GM18873 (cell line): ENCODE data around the gene APOA1.
A peak's percentile ranks its signal among the peaks of the same experiment; 100 is the strongest.
"Not testable (repeated sequence)": the region's sequence is repeated elsewhere in the genome, so short reads cannot be mapped to it uniquely, and the experiment has no call there.

ENCODE experiments used
- ATAC-seq: cut with Tn5 transposase; IDR thresholded peaks from one replicate; pipeline ENCODE4 v1.9.1; 2021; ENCODE audit warnings: mild to moderate bottlenecking, moderate library complexity, moderate number of reproducible peaks; ENCODE audit not compliant: unreplicated experiment, low FRiP score

The APOA1 gene

DNA sequence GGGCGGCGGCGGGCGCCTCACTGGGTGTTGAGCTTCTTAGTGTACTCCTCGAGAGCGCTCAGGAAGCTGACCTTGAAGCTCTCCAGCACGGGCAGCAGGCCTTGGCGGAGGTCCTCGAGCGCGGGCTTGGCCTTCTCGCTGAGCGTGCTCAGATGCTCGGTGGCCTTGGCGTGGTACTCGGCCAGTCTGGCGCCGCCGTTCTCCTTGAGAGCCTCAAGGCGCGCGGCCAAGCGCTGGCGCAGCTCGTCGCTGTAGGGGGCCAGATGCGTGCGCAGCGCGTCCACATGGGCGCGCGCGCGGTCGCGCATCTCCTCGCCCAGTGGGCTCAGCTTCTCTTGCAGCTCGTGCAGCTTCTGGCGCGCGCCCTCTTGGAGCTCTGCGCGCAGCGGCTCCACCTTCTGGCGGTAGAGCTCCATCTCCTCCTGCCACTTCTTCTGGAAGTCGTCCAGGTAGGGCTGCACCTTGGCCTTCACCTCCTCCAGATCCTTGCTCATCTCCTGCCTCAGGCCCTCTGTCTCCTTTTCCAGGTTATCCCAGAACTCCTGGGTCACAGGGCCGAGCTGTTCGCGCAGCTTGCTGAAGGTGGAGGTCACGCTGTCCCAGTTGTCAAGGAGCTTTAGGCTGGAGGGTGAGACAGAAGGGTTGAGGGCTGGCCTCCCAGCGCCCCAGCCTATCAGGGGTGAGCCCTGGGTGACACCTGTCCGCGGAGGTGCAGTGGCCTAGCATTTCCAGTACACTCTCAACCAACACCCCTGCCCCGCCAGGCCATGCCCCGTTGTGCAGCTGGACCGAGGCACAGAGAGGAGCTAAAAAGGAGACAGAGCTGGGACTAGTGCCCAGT lies 1.4 kb downstream of the APOA1 start:
- ATAC-seq, result peak; percentile 63

DNA sequence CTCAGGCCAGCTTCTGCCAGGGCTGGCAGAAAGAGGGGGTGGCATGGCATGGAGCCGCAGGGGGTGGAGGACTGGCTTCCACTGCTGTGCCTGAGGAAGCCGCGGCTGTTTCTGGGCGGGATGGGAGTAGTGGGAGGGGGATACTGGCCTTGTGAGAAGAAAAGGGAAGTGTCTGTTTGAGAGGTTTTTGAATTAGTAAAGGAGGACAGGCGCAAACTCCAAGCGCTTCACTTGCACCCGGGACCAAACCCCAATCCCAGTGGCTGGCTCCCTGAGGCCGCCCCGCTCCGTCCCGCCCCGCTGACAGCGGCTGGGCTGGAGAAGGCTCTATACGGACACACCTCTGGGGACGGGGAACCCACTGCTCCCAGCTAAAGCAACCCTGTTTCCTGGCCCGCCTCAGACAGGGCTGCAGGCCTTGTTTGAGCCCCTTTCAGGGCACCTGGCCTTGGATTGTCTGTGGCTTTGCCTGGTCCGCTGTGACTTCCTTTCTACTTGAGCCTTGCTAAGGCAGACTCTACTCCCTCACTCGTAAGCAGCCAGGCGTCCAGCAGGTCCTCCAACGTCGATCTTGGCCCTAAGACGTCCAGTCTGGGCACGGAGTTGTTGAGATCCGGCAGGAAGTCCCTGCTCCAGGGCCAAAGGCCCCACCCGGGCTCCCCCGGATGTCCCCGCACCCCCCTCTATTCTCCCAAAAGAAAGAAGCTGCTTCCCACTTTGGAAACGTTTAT lies 2.2 kb downstream of the APOA1 start:
- no peak for ATAC-seq

DNA sequence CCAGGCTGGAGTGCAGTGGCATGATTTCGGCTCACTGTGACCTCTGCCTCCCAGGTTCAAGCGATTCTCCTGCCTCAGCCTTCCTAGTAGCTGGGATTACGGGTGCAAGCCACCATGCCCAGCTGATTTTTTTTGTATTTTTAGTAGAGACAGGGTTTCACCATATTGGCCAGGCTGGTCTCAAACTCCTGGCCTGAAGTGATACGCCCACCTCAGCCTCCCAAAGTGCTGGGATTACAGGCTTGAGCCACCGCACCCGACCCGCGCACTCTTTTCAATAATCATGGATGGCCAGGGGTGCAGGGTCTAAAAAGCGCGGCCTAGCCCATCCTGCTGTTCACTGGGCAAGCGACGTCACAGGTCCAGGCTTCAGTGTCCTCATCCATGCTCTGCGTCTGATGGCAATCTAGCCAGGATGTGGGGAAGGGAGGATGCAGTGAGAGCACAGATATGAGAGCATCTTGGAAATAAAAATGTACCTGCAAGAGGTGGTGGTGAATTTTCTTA lies 2.8 kb downstream of the APOA1 start:
- not testable (repeated sequence) for ATAC-seq

DNA sequence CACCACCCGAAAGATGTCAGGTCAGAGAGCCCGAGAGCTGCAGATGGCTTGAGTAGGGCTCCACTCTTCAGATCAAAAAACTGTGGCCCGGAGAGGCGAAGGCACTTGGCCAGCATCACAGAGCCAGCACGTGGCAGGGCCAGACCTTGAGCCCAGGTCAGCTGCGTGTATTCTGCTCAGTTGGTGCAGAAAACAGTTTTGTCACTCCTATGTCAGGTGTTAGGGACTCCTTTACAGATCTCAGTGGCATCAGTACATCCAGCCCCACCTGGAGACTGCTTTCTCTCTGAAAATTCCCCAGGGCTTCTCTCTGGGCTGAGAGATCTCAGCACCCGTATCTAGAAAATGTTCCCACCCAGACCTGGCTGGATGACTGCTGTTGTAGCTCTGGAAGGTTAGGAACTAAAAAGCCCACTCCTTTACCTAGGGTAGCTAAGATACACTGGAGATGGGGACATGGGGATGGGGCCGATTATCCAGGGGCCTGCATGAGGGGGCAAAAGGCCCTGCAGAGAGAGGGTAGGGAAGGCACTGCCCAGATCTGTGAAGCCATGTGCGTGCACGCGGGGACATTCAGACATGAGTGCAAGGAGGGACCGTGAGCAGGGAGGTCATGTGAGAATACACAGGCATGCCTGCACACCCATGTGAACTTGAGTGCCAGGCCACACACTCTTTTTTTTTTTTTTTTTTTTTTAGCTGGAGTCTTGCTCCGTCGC lies 3.4 kb downstream of the APOA1 start:
- ATAC-seq, result no peak

DNA sequence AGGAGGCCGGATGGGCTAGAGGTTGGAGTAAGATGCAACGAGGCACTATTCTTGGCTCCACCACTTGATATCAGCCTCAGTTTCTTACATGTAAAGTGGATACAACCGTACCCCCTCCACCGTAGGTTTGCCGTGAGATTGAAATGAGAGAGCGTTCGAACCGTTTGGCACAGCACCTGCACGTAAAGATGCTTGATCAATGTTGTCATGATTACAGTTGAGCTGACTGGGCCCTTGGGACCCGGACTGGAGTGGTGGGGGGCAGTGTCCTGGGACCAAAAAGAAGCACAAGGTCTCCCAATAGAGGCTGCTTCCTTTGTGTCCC lies 4.0 kb downstream of the APOA1 start:
- ATAC-seq, result no peak

DNA sequence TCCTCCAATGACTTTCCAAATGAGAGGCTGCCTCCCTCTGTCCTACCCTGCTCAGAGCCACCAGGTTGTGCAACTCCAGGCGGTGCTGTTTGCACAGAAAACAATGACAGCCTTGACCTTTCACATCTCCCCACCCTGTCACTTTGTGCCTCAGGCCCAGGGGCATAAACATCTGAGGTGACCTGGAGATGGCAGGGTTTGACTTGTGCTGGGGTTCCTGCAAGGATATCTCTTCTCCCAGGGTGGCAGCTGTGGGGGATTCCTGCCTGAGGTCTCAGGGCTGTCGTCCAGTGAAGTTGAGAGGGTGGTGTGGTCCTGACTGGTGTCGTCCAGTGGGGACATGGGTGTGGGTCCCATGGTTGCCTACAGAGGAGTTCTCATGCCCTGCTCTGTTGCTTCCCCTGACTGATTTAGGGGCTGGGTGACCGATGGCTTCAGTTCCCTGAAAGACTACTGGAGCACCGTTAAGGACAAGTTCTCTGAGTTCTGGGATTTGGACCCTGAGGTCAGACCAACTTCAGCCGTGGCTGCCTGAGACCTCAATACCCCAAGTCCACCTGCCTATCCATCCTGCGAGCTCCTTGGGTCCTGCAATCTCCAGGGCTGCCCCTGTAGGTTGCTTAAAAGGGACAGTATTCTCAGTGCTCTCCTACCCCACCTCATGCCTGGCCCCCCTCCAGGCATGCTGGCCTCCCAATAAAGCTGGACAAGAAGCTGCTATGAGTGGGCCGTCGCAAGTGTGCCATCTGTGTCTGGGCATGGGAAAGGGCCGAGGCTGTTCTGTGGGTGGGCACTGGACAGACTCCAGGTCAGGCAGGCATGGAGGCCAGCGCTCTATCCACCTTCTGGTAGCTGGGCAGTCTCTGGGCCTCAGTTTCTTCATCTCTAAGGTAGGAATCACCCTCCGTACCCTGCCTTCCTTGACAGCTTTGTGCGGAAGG lies 4.8 kb downstream of the APOA1 start:
- ATAC-seq, result no peak

DNA sequence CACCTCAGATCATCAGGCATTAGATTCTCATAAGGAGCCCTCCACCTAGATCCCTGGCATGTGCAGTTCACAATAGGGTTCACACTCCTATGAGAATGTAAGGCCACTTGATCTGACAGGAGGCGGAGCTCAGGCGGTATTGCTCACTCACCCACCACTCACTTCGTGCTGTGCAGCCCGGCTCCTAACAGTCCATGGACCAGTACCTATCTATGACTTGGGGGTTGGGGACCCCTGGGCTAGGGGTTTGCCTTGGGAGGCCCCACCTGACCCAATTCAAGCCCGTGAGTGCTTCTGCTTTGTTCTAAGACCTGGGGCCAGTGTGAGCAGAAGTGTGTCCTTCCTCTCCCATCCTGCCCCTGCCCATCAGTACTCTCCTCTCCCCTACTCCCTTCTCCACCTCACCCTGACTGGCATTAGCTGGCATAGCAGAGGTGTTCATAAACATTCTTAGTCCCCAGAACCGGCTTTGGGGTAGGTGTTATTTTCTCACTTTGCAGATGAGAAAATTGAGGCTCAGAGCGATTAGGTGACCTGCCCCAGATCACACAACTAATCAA lies 5.6 kb downstream of the APOA1 start:
- no peak for ATAC-seq

DNA sequence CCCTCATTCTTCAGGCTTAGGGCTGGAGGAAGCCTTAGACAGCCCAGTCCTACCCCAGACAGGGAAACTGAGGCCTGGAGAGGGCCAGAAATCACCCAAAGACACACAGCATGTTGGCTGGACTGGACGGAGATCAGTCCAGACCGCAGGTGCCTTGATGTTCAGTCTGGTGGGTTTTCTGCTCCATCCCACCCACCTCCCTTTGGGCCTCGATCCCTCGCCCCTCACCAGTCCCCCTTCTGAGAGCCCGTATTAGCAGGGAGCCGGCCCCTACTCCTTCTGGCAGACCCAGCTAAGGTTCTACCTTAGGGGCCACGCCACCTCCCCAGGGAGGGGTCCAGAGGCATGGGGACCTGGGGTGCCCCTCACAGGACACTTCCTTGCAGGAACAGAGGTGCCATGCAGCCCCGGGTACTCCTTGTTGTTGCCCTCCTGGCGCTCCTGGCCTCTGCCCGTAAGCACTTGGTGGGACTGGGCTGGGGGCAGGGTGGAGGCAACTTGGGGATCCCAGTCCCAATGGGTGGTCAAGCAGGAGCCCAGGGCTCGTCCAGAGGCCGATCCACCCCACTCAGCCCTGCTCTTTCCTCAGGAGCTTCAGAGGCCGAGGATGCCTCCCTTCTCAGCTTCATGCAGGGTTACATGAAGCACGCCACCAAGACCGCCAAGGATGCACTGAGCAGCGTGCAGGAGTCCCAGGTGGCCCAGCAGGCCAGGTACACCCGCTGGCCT lies 7.1 kb downstream of the APOA1 start:
- ATAC-seq, result no peak

DNA sequence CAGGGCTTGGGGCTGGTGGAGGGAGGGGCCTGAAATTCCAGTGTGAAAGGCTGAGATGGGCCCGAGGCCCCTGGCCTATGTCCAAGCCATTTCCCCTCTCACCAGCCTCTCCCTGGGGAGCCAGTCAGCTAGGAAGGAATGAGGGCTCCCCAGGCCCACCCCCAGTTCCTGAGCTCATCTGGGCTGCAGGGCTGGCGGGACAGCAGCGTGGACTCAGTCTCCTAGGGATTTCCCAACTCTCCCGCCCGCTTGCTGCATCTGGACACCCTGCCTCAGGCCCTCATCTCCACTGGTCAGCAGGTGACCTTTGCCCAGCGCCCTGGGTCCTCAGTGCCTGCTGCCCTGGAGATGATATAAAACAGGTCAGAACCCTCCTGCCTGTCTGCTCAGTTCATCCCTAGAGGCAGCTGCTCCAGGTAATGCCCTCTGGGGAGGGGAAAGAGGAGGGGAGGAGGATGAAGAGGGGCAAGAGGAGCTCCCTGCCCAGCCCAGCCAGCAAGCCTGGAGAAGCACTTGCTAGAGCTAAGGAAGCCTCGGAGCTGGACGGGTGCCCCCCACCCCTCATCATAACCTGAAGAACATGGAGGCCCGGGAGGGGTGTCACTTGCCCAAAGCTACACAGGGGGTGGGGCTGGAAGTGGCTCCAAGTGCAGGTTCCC lies 7.8 kb downstream of the APOA1 start, which contains the start of gene APOC3:
TSS of gene APOC3 (plus strand) at position 383 of the 659 bp plus-strand sequence. CDS start 676 bp downstream, outside the sequence.
- ATAC-seq, result no peak

DNA sequence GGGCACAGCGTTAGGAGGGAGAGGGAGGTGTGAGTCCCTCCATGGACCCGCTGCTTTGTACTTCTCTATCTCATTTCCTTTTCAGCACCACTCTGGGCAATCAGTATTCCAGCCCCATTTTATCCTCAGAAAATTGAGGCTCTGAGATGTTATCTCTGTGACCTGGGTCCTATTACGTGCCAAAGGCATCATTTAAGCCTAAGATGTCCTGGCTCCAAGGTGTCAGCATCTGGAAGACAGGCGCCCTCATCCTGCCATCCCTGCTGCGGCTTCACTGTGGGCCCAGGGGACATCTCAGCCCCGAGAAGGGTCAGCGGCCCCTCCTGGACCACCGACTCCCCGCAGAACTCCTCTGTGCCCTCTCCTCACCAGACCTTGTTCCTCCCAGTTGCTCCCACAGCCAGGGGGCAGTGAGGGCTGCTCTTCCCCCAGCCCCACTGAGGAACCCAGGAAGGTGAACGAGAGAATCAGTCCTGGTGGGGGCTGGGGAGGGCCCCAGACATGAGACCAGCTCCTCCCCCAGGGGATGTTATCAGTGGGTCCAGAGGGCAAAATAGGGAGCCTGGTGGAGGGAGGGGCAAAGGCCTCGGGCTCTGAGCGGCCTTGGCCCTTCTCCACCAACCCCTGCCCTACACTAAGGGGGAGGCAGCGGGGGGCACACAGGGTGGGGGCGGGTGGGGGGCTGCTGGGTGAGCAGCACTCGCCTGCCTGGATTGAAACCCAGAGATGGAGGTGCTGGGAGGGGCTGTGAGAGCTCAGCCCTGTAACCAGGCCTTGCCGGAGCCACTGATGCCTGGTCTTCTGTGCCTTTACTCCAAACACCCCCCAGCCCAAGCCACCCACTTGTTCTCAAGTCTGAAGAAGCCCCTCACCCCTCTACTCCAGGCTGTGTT lies 8.5 kb downstream of the APOA1 start:
- ATAC-seq, result no peak

DNA sequence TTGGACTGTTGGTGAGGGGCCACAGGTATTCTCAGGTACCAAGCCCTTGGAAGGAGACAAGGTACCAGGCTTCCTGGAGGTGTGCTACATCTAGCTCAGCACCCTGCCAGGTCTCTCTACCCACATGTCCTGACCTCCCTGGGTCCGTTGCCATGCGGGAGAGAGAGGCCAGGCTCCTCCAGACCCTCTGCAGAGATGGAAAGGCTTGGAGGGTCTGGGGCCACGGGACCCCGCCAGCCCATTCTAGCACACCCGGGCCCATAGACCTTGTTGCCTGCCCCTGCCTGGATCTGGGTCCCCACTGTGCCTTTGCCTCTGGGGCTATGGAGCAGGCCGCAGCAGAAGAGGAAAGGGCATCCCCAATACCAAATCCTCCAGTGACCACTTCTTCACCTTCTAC lies 10.0 kb downstream of the APOA1 start:
- ATAC-seq, result no peak

DNA sequence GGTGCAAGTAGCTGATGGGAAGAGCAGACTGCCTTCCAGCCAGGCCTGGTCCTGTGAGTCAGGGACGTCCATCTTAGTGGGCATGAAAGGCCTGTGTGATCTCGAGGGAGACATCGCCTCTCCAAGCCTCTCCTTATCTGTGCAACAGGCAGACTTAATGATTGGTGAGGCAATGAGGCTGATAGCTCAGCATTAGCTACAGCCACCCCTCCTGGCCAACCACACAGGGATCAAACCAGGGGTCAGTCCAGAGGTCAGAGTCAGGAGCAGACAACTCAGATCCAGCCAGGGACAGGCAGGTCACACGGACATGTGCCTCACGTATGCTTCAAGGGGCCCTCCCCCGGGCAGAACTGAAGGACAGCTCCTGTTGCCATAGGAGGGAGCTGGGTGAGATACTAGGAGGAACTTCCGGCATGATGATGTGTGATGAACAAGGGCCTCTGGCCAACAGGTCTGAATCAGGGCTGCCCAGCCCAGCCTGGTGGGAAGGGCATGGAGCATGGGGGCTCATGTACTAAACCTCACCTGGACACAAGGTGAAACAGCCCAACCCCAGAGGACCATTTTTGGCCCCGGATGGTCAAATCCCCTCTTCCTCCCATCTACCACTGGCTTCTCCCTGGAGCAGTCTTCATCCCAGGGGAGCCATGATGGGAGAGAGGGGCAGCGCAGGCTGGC lies 10.5 kb downstream of the APOA1 start:
- no peak for ATAC-seq

DNA sequence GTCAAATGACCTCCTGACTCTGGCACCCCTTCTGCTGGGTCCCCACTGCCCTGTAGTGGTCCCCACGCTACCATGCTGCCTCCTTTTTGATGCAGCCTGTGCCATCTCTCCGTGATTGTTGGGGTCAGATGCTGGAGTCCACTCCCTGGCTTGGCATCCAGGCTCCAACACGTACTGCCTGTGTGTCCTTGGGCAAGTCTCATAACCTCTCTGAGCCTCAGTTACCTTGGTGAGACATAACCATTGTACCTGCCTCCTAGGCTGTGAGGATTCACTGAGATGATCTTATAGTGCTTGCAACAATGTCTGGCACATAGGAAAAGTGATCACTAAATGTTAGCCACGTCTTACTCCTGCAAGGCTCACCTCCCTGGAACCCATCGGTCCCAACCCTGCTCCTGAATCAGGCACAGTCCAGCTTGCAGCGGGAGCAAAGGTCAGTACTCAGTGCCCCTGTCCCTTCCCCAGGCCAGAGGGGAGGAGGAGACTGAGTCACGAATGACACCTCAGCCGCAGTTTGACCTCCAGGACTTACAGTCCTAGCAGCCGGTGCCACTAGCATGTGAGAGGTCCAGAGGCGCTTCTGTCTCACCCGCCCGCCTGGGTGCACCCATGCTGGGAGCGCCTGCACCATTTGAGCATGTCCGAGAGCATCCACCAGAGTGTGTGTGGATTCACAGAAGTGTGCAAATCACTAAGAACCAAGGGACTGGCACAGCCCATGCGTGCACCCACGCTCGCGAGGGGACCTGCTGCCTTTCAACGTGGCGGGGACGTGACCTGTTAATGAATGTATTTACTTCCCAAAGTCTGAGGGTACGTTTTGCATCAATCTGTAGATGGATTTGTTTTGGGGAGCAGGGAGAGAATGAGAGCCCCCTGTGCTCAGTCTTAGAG lies 11.3 kb downstream of the APOA1 start:
- ATAC-seq, result no peak

DNA sequence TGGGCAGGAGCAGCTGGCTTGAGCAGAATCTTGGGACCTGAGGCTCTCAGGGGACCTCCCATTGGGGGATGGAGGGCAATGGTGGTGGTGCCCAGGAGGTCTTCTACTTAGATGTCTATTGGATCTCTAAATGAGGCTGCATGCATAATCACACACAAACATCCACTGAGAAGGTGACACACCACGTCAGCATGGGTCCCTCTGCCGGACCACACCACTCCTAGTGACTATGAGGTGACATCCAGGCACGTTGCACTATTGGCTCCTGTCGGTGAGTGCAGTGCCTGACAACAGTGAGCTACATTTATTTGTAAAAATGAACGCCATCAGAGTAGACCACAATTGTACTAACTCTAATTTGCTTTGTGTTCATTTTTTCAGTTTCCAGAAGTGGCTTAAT lies 12.0 kb downstream of the APOA1 start:
- ATAC-seq, result no peak

DNA sequence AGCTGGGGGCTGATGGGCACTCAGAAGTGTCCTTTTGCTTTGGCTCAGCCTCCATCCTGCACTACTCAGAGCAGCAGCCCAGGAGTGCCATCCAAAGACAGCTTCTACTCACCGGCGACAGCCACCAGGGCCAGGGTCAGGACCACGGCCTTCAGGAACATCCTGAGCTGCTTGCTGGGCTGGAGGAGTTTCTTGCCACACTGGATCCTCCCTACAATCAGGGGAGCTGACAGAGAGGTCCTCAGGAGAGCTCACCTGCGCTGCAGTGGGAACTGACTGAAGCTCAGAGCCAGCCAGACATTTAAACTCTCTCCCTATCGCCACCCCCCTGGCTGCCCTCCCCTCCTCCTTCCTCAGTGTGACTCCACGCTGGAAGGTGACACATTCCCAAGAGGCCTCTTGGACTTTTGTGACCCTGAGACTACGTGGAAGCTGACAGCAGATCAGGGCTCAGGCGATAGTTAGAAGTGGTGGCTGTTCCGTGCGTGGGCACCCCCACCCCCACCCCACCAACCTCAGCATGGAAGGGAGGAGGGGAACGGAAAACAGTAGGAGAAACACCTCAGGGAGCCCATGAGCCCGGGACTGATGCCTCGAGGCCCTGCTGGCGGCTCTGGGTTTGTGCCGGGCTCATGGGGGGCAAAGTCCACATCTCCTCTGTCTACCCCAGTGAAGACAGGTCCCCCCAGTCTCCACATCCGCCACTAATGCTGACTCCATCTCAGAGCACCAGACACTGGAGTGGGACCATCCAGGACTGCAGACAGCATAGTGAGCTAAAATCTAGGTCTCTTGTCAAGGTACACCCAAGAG lies 14.2 kb downstream of the APOA1 start, which contains the start of gene APOA4:
TSS of gene APOA4 (minus strand) at position 274 of the 813 bp plus-strand sequence. CDS start at position 161, 113 bp downstream.
- ATAC-seq, result no peak
